DMS53 (cell line): Measurements from ENCODE around the gene TINAGL1.

Source experiments
- DNase-seq: peaks from one replicate; lab custom pipeline; 2025; lab: John Stamatoyannopoulos, UW

Gene TINAGL1

GRCh38 chr1:31607360-31607759, 31.0 kb downstream of the TINAGL1 start:
- no peak for DNase-seq

- no peak for DNase-seq
Measured at GRCh38 chr1:31609514-31610118, 33.3 kb downstream of the TINAGL1 start.

- no peak for DNase-seq
Measured at GRCh38 chr1:31614414-31615005, 38.2 kb downstream of the TINAGL1 start.

DNA sequence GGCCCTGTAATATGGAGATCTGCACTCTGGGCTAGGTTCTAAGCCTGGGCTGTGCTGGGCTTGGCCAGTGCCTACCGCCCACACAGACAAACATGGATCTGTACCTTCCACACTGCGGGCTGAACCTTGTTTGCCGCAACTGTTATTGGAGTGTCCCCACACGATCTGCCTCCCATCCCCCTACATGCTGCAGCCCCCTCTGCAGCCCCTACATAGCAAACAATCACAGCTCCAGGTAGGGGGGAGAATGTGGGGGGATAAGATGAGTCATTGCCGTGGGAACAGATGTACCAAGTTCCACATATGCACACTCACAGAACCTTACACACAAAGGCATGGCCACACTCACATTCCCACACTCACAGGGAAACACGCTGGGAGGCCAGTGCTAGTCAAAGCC, 39.1 kb downstream of the TINAGL1 start:
- DNase-seq, result no peak

- no peak for DNase-seq
Measured at GRCh38 chr1:31615939-31616338, 39.6 kb downstream of the TINAGL1 start.

GRCh38 chr1:31617218-31617915, 41.1 kb downstream of the TINAGL1 start, which contains the start of gene HCRTR1:
Gene HCRTR1 (plus strand): TSS chr1:31617689. CDS start chr1:31619193, 1,504 bp downstream.
- DNase-seq, result peak; percentile 43

GRCh38 chr1:31617916-31618746, 41.8 kb downstream of the TINAGL1 start:
- DNase-seq, result peak; percentile 78

- peak; percentile 36 for DNase-seq
Measured at GRCh38 chr1:31618916-31619846, 42.9 kb downstream of the TINAGL1 start.

GRCh38 chr1:31620631-31621497, 44.5 kb downstream of the TINAGL1 start:
- no peak for DNase-seq

- DNase-seq, result no peak
Measured at GRCh38 chr1:31621498-31621820, 45.1 kb downstream of the TINAGL1 start.

- no peak for DNase-seq
Measured at GRCh38 chr1:31621847-31622730, 45.8 kb downstream of the TINAGL1 start.

DNA sequence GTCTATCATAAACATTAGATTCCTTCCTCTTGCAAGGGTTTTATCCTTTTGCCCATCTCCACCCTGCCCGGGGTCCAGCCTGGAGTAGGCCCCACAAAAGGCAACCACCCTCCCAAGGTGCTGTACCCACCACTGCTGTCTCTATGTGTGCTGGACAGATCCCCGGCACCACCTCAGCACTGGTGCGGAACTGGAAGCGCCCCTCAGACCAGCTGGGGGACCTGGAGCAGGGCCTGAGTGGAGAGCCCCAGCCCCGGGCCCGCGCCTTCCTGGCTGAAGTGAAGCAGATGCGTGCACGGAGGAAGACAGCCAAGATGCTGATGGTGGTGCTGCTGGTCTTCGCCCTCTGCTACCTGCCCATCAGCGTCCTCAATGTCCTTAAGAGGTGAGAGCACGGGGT, 47.0 kb downstream of the TINAGL1 start:
- DNase-seq, result no peak

DNA sequence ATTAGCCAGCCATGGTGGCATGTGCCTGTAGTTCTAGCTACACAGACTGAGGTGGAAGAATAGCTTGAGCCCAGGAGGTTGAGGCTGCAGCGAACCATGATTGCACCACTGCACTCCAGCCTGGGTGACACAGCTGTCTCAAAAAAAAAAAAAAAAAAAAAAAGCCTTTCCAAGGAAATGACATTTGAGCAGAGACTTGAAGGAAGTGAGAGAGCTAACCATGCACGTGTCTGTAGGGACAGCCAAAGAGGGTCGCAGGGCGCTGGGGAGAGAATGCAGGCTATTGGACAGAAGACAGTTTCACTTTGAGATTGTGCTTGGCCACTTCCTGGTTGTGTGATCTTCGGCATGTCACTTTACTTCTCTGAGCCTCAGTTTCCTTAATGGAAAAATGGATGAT, 48.0 kb downstream of the TINAGL1 start:
- DNase-seq, result no peak

GRCh38 chr1:31624731-31625514, 48.6 kb downstream of the TINAGL1 start:
- no peak for DNase-seq

DNA sequence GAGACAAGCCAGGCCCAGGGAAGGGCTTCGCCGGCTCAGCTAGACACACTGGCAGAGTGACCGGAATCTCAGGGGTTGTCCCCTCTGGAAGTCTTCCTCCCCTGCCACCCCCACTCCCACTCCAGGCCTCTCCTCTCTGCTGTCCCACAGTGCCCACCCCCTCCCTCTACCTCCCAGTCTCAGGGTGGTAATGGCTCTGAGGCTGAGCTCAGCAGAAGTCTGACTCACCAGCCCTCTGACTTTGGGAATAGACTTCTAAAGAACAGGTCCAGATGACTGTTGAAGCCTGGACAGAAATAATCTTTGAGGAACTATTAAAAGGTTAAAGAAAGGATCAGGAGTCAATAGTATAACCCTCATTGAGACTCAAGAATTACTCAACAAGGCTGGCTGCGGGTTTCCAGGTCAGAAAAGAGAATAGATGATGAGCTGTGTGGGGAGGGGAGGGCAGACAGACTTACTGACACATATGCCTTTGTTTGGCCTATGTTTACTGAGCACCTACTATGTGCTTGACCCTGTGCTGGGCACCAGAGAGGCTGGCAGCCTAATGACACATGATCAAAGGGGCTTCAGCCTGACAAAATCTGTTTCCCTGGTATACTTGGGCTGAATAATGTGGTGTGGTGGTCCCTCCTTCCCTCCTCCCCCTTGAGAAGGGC, 49.4 kb downstream of the TINAGL1 start:
- no peak for DNase-seq

DNA sequence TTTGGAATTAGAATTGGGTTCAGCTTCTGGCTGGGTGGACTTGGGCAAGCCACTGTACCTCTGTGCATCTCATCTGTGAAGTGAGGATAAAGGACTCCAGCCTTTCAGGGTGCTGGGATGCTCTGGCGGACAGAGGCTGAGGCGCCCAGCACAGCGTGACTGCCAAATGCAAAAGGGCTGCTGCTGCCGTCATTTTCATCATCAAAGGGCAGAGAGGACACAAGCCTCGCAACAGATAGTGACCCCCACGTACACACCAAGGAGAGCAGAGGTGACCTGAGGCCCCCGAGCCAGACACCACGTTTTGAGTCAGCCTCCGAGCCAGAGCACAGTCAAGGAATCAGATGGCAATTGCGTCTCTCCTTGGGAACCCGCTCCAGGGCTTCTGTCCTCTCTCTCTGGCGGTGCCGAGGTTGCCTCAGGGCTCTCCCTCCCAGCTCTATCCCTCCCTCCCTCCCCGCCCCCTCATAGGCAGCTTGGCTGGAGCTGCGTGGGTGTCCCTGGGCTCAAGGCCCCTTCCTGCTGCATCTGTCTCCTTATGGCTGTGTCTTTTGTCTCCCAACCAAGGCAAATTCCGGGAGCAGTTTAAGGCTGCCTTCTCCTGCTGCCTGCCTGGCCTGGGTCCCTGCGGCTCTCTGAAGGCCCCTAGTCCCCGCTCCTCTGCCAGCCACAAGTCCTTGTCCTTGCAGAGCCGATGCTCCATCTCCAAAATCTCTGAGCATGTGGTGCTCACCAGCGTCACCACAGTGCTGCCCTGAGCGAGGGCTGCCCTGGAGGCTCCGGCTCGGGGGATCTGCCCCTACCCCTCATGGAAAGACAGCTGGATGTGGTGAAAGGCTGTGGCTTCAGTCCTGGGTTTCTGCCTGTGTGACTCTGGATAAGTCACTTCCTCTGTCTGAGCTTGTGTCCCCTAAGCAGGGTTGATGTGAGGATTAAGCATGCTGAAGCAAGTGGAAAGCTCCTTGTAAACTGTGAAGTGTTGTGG, 50.2 kb downstream of the TINAGL1 start:
- no peak for DNase-seq
